CD4-positive, alpha-beta T cell treated with Interleukin-17A for 4 hours (primary cell): ENCODE measurements around the gene KPTN.

Experiments
- DNase-seq: peaks from one replicate; pipeline ENCODE4 v3.0.0-alpha.2; 2020; ENCODE audit warnings: mixed read lengths

KPTN gene

DNA sequence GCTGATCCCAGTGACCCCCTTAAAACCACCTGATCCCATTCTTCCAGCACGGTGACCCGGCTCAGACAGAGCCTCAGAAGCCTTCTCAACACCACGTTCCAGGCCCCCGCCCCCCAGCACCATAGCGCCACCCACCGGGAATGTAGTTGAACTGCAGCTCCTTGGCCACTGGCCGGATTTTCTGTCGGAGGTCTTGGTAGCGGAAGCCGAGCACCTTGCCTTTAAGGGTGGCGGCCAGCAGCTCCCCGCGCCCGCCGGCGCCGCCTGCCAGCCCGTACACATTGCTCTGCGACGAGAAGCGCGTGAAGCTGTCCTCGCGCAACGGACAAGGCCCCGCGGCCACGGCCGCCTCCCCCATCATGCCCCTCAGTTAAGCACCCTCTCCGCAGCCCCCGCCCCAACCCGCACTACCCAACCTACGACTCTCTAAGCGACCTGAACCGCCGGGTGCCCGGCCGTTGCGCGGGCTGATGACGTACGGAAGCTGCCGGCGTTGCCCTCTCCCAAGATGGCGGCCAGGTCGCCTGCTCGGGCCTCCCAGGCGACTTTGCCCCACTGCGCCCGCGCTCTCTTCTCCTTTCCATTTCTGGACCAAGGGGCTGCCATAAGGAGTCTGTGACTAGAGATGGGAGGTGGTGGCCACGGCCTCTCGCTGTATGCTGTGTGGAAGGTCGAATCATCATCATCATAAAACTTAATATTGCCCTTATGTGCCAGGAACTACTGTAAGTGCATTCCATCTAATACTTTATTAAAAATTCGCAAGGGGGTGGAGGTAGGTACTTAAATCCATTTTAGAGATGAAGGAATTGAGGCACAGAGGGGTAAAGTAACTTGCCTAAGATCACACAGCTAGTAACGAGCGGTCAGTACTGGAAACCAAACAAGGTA, at the start of gene KPTN:
KPTN (minus strand) TSS at position 420 of the 891 bp plus-strand sequence; CDS start at position 361, 59 bp downstream.
- DNase-seq: peak; percentile 88

DNA sequence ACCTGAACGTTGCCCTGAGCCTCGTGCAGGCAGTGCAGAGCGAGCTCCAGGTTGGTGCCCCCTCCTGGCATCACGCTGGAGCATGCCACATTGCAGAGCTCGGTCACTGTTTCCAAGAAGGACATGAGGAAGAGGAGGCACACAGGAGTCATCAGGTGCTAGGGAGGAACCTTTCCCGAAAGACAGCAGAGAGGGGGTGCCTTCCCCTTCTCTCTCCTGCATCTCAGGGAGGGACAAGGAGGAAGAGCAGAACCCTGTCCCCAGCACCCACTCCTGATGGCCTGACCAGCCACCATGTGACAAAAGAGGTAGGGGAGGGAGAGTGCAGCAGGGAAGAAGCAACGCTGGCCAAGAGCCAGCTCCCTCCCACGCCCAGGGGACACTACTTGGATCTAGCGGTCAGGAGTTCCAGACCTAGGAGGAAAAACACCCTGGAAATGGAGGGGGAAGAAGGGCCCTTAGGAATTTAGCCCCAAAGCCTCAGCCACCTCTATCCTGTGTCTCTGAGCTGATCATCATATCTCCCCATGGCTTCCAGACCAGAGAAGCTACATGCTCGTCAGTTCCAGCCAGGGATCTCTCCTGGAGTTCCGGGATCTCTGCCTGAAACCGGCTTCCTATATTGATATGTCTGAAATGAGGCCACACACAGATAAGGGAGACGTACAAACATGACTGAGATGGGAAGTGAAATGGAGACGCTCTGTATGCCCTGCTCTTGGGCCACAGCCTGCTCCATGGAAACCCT, 47.8 kb upstream of the KPTN start:
- no peak for DNase-seq

DNA sequence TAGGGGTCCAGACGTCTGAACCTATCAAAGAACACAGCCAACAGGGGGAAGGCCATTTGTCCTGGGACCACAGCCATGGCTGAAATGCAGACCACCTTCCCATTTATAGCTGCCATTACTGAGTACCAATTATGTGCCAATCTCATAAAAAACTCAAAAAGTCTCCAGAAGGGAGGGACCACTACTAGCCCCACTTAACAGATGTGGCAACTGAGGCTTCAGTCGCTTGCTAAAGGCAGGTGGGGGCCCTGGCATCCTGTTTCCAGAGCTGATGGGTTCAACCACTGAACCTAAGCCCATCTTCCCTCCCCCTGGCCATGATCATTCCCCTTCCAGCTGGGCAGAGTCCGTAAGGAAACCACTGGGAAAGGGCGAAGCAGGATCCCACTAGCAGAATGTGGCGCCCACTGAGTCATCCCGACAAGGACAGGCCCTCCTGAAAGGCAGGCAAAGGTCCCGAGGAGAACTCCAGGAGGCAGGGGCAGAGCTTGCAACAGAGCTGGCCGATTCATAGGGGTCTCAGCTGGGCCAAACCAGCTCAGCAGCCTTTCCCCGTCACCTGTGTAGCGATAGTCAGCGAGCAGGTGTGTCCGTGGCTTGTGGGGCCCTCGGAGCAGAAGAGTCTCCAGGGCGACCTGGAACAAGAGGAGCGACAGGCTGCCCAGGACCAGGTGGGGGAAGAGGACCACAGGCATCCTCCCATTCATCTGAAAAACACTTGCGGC, 45.2 kb upstream of the KPTN start:
- no peak for DNase-seq

DNA sequence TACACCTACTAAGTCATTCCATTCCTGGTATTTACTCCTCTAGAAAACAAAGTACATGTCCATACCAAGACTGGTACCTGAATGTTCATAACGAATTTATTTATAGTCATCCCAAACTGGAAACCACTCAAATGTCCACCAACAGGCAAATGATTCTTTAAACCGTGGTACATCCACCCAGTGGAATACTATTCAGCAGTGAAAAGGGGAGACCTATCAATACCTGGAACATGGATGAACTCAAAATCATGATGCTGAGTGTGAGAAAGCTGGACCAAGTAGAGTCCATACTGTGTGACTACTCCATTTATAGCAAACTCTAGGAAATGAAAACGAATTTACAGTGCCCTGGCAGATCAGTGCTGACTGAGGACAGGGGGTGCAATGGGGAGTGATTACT, 42.8 kb upstream of the KPTN start:
- no peak for DNase-seq

DNA sequence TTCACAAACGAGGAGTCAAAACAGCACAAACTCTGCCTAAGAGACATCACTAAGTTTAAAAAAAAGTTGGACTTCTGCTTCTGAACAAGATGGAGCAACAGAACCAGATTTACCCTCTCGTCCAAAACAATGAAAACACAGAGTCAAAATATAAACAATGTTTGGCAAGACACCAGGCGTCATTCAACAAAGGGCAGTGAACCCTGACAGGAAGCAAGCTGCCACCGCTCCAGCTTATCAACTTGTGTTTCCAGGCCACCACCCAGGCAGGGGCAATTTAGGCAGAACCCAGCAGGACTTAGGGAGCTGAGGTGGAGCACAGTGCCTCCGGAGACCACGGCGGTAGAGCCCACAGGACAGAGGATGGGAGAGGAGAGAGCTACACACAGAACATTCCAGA, 39.5 kb upstream of the KPTN start:
- no peak for DNase-seq

DNA sequence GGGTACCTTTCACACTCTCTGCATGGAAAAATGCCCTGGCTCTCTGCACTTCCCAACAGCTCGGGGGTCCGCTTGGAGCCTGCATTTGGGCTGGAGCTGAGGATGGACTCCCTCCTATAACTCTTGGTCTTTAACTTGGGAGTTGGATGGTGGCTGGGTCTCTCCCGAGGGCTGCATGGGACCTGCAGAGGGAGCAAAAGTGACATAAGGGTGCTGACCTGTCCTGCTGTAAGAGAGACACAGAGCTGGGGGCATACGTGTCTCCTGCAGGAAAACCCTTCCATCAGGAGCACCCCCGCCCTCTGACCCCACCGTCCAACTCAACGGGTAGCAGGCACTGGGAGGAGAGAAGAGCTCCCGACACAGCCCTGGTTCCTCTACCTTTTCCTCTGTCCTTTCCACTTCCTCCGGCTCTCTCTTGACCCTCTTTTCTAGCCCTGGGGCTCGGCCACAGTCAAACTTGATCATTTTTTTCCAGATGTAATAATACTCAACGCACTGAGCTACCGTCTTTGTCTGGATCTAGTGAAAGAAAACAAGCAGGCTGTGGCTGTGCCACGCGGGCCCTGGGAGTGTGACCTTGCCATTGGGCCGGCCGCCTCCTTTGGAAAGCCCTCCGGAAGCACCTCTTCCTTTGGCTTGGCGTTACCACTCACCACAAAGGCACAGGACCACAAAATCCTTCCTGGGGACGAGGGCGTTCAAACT, 37.6 kb upstream of the KPTN start:
- DNase-seq: no peak

DNA sequence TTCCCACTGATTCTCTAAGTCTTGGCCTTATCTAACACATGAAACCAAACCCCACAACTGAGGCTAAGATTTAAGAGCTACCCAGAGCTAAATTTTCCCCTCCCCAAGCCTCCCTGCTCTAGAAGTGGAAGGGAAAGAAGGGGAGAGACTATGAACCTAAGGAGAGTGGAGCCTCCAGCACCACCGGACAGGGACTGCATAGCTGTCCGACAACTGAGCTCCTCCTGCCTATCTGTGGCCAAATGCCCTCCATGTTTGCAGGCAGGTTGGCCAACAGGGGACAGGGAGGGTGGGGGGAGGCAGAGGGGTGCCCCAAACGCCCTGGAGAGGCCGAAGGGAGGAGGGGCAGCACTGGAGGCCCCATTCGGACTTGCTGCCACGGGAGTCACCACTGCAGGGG, 36.8 kb upstream of the KPTN start:
- no peak for DNase-seq

DNA sequence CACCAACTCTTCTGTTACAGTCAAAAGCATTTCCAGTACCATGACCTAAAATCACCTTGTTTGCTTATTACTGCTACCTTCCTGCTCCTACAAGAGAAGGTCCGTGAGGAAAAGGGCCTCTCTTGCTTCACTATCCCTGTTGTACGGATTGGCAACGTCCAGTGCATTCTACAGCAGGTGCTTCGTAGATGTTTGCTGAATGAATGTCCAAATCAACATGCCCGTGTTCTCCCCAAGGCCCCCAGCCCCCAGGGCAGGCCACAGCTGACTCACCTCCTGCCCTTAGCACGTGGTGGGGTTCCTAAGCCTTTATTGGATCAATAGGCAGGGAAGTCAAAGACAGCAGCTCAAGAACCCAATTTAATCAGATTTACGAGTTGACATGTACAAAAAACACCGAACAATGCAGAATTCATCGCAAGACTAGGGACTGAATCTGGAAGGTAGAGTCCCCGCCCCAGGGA, 36.4 kb upstream of the KPTN start:
- no peak for DNase-seq

DNA sequence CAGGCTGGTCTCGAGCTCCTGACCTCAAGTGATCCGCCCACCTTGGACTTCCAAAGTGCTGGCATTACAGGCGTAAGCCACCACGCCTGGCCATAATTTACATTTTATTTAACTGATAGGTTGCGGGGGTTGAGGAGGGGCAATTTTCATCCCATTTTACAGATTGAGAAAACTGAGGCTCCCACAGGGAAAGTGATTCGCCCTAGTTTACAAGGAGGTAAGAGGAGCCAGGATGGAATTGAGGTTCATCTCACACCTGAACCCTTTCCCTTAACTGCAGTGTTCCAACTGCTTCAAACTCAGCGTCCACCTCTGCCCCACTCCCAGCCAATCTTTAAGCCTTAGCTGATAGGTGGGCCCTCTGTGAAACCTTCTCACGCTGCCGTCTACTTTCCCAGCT, 34.8 kb upstream of the KPTN start:
- DNase-seq: no peak

DNA sequence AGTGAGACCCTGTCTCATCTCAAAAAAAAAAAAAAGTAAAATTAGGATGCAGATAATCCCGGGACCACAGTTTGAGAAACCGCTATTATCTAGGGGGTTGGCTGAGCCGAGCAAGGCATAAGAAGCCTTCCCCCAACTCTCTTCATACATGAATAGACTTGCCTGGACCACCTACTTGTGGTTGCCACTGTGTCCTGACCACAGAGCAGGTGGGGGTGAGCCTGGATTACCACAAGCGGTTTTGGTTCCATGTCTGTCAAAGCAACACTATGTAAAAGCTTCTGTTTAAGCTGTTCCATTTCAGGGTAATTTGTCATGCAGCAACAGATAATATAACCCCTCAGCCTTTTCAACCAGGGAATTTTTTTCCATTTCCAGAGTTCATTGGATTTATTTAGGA, 34.1 kb upstream of the KPTN start:
- peak; percentile 46 for DNase-seq

DNA sequence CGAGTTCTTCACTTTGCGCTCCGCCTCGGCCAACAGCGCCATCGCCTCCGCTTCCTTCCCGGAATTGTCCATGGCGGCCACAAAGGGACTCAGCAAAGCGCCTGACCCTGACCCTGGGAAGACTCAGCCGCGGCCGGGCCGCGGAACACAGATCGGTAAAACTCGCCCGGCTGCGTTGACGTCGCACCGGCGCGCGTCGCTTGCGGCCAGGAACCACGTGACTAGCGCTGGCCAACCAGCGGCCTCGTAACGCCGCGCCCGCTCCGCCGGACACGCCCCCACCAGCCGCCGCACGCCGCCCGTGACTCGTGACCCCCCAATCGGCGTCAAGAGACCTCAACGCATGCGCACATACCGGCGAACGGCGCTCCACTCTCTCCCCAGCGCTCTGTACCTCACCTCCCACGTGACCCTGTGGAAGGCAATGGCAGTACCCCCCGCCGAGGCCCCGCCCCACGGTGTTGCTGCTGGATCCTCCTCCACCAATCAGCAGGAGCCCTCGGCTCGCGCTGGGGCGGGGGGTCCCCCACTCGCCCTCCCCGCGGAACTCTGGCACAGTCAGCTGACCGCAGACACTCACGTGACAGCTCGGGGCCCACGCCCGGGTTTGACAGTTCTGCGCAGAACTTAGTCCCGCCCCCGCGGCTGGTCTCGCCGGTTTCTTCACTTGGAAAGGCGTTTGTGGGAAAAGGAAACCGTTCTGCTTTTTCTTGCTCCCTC, 31.0 kb upstream of the KPTN start, which contains the start of gene NAPA:
NAPA (minus strand) TSS at position 195 of the 720 bp plus-strand sequence; CDS start at position 72, 123 bp downstream.
- peak; percentile 100 for DNase-seq

DNA sequence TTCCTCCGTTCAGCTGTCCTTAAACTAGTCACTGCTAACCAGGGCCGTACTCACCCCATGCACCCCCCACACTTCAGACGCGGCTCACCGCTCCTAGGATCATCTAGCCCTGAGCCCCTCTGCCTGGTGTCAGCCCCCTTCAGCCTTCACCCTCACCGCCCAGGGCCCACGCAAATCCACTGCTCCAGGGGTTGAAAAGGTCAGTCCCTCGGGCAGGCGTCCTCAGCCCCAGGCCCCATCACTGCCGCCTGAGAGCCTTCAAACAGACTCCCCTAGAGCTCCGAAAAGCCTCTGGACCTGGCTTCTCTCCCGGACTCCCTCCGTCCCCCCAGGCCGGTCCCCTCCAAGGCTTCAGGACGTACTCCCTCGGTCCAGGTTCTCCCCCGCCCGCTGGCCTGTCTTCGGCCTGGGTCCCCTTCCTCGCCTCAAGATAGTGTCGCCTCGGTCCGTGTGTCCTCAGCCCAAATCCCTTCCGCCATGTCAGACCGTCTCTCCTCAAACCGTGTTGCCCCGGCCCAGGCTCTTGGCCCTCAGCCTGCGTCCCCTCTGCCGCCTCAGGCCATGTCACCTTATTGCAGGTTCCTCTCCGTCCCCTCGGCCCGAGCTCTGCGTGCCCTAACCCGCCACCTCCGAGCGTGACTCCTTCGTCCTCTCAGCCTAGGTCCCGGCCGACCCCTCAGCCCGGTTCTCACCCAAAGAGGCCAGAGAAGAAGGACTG, 30.3 kb upstream of the KPTN start:
- peak; percentile 19 for DNase-seq

DNA sequence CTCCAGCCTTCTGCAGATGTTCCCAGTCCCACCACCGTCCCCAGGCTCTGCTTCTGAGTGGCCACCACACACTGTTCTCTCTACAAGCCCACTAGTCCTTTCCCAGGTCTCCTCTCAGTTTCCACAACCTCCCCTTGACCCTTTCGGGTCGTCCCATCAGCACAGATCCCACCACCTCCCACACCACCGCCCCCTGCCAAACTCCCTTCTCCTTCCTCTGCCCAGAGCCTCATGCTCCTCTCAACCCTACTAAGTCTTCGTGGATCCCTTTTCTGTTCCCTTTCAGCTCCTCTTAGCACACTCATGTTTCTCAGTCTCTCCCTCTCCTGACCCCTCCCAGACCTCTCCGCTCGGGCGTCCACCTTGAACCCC, 28.9 kb upstream of the KPTN start:
- DNase-seq: no peak

DNA sequence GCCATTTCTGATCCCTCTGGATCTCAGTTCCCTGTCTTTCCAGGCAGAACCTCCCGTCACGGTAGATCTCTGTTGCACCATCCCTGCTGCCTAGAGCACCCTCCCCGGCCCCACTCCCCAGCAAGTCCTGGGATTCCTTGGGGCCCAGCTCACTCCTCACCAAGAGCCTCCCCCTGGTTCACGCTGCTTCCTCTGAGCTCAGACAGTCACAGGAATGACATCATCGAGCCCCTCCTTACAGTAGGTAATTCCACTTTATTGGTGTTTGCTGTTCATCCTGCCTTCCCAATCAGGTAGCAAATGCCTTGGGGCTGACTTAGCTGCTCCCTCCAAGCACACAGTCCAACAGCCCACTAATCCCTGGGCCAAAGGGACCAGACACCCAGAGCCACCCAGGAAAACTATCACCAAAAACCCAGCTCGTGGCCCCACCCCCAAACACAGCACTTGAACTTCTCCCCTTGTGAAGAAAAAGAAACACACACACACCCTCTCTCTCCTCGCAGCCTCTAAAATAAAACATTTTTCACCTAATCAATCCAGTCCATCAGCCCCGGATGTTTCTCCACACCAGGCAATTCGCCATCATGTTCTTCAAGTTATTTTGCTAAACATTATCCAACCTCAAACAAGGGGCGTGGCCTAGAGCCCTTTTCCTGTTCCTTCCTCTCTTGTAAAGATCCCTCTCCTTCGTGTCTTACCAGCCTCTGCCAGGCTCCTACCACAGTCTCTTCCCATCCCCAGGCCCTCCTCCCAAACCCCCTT, 28.3 kb upstream of the KPTN start:
- peak; percentile 29 for DNase-seq

DNA sequence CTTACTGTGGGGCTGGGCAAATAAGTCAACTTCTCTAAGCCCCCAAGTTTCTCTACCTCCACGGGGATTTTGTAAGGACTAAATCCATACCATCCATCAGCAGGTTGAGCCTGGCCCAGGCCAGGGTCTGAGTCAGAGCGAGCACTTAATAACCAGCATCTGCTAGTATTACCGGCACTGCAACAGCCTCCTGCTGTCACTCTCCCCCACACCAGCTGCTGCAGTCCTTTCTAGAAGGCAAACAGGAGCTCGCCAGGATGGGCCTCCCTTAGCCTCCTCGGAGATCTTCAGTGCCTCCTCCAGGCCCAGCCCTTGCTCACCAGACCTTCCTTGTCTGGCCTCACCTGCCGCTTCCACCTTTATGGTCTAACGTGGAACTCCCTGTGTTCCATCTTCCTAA, 27.7 kb upstream of the KPTN start:
- no peak for DNase-seq

DNA sequence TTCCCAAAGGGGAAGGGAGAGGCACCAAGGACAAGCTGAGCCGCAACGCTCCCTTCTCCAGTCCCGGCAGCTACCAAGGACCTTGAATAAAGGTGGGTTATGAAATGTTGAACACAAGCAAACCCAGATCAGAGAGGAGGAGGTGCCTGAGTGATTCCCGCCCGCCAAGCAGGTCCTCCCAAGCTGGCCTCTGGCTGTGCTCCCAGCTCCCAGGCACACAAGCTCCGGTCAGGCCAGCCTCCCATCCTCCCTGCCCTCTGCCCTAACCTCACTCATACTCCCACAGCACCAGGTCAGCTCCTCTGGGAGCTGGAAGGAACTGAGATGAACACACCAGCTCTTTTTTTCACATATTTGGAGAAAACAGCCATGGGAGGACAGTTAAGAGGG, 27.1 kb upstream of the KPTN start:
- DNase-seq: no peak

DNA sequence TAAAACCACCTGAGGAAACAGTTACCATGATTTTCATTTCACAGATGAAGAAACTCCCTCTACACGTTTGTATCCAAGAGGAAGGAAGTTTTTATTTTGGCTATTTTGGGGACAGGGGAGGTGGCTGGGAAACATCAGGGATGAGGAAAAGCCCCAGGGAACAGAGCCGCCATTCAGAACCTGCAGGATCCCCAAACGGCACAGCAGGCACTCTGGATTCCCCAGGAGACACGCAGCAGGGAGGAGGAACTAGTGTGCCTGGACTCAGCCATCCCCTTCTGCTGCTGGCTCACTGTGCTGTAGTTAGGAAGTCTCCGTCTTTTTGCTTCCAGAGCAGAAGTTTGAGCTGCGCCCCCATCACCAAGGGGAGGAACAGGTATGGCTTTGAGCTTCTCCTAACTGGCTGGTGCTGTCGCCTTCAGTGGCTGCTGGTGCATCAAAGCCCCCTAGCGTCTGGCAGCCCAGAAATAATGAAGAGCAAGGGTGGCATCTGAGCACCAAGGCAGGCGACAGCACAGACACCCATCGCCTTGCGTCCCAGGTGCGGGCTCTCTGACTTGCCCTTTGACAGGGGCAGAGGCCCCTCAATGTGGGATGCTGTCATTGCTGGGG, 26.6 kb upstream of the KPTN start:
- no peak for DNase-seq

DNA sequence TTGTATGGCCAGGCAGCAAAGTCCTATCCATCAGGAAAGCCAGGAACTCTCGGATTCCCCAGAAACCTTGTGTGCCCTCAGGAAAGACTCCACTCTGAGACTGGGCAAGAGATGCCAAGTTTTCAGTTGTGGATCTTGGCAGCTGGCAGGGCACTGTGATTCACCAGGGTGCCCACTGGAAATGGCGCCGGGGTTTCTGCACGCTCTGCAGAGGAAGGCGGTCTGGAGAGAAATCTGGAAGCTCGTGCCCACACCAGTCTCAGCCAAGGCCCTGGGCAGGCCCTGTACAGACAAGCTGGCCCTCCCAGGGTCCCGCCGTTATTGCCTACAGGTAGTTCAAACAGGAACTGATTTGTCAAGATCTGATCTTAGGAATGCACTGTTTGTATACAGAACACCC, 26.0 kb upstream of the KPTN start:
- DNase-seq: no peak

DNA sequence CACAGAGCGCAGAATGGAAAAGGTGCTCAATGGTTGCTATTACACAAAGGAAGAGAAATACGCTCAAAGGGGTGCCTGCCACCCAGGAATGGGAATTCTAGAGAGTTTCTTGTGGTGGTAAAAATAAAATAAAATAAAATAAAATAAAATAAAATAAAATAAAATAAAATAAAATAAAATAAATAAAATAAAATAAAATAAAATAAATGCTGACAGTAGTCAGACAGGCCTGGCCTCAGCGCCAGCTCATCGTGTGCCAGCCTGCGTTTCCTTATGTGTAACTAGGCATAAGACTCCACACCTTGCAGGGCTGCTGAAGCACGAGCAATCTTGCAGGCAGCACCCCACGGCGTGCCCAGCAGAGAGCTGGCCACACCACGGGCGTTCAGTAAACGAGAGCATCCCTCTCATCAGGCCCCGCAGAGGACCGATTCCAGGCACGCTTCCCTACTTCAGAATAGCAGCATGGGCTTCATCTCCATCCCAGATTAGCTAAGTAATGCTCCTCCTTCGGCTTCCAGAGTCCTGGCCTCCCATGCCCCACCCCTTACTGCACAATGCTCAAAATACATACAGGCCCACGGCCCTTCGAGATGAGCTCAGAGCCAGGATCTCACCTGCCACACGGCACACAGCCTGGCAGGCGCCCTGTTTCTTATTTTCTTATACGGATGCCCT, 25.3 kb upstream of the KPTN start:
- no peak for DNase-seq
